Choroid plexus epithelial cell (primary cell): ENCODE measurements around the gene GASK1A.

Experiments
- DNase-seq: peaks from one replicate; pipeline ENCODE4 v3.0.0-alpha.2; 2010; ENCODE audit warnings: low read depth
- H3K4me3 ChIP-seq: 2 replicates; pipeline ENCODE4 v1.5.1; 2011; ENCODE audit warnings: low read depth, mild to moderate bottlenecking, control low read depth, low read length, moderate library complexity
- TF ChIP-seq, protein P1 (sequence below): conservative IDR thresholded peaks from 2 replicates; pipeline ENCODE4 v1.5.1; 2011; ENCODE audit warnings: low read depth, mild to moderate bottlenecking, control low read depth, inconsistent platforms, low read length, moderate library complexity

Gene GASK1A

DNA sequence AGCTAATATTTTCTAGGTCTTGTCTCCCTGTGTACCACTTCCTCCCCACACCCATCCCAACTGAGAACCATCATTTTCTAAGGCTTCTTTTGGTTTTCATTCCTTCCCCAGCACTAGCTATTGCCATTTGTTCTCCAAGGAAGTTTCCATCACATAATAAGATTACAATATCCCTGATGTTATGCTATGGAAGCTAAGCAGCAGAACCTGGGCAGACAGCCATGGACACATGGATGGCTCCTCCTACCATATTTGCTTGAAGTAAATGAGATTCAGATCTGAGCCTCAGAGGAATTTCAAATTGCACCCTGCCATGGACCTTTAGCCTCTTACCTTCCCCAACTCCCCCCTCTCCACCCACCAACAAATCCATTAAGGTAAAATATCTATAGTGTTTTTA is 31.5 kb downstream of the GASK1A start:
- H3K4me3 ChIP-seq, result no peak overlapping the region
- DNase-seq, result peak; percentile 17
- TF ChIP-seq, protein P1, sequence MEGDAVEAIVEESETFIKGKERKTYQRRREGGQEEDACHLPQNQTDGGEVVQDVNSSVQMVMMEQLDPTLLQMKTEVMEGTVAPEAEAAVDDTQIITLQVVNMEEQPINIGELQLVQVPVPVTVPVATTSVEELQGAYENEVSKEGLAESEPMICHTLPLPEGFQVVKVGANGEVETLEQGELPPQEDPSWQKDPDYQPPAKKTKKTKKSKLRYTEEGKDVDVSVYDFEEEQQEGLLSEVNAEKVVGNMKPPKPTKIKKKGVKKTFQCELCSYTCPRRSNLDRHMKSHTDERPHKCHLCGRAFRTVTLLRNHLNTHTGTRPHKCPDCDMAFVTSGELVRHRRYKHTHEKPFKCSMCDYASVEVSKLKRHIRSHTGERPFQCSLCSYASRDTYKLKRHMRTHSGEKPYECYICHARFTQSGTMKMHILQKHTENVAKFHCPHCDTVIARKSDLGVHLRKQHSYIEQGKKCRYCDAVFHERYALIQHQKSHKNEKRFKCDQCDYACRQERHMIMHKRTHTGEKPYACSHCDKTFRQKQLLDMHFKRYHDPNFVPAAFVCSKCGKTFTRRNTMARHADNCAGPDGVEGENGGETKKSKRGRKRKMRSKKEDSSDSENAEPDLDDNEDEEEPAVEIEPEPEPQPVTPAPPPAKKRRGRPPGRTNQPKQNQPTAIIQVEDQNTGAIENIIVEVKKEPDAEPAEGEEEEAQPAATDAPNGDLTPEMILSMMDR, result no peak

DNA sequence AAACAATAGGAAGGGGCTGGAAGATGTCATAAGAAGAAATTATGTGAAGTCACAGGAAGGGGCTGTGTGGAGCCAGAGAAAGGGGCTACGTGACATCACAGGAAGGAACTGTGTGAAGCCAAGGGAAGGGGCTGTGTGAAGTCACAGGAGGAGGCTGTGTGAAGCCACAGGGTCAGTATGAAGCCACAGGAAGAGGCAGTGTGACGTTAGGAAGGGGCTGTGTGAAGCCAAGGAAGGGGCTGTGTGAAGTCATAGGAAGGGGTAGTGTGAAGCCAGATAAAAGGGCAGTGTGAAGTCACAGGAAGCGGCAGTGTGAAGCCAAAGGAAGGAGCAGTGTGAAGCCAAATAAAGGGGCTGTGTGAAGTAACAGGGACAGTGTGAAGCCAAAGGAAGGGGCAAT is 32.5 kb downstream of the GASK1A start:
- TF ChIP-seq, protein P1, result no peak
- DNase-seq, result no peak

DNA sequence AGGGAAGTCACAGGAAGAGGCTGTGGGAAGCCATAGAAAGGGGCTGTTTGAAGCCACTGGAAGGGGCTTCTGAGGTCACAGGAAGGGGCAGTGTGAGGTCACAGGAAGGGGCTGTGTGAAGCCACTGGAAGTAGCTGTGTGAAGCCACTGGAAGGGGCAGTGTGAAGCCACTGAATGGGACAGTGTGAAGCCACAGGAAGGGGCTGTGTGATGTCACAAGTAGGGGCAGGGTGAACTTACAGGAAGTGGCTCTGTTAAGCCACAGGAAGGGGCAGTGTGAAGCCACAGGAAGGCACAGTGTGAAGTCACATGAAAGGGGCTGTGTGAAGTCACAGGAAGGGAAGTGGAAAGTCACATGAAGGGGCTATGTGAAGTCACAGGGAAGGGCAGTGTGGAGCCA is 33.1 kb downstream of the GASK1A start:
- no peak for DNase-seq
- TF ChIP-seq, protein P1, result no peak
- no peak overlapping the region for H3K4me3 ChIP-seq

More for the DNA sequence above, 32.5 kb downstream of the GASK1A start:
- no peak overlapping the region for H3K4me3 ChIP-seq

DNA sequence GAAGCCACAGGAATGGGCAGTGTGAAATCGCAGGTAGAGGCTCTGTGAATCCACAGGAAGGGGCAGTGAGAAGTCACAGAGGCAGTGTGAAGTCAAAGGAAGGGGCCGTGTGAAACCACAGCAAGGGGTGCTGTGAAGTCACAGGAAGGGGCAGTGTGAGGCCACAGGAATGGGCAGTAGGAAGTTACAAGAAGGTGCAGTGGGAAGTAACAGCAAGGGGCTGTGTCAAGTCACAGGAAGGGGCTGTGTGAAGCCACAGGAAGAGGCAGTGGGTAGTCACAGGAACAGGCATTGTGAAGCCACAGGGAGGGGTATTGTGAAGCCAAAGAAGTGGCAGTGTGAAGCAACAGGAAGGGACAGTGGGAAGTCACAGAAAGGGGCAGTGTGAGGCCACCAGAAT is 34.1 kb downstream of the GASK1A start:
- no peak for DNase-seq
- TF ChIP-seq, protein P1, result no peak
- no peak overlapping the region for H3K4me3 ChIP-seq

DNA sequence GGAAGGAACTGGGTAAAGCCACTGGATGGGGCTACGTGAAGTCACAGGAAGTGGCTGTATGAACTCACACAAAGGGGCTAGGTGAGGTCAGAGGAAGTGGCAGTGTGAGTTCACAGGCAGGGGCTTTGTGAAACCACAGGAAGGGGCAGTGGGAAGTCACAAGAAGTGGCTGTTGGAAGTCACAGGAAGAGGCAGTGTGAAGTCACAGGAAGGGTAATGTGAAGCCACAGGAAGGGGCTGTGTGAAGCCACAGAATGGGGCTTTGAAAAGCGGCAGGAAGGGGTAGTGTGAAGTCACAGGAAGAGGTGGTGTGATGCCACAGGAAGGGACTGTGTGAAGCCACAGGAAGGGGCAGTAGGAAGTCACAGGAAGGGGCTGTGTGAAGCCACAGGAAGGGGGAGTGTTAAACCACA is 34.6 kb downstream of the GASK1A start:
- TF ChIP-seq, protein P1, result no peak
- H3K4me3 ChIP-seq, result no peak overlapping the region
- DNase-seq, result no peak

DNA sequence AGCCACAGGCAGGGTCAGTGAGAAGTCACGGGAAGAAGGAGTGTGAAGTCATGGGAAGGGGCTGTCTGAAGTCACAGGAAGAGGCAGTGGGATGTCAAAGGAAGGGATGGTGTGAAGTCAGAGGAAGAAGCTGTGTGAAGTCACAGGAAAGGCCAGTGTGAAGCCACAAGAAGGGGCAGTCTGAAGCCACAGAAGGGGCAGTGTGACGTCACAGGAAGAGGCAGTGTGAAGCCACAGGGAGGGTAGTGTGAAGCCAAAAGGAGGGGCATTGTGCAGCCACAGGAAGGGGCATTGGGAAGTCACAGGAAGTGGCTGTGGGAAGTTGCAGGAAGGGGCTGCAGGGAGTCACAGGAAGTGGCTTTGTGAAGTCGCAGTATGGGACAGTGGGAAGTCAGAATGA is 35.1 kb downstream of the GASK1A start:
- H3K4me3 ChIP-seq, result no peak overlapping the region
- TF ChIP-seq, protein P1, result no peak
- DNase-seq, result no peak

DNA sequence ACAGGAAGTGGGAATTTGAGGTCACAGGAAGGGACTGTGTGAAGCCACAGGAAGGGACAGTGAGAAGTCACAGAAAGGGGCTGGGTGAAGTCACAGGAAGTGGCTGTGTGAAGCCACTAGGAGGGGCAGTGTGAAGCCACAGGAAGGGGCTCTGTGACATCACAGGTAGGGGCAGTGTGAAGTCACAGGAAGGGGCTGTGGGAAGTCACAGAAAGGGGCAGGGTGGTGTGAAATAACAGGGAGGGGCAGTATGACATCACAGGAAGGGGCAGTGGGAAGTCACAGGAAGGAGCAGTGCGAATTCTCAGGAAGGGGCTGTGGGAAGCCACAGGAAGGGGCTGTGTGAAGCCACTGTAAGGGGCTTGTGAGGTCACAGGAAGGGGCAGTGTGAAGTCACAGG is 35.8 kb downstream of the GASK1A start:
- TF ChIP-seq, protein P1, result no peak
- no peak overlapping the region for H3K4me3 ChIP-seq
- no peak for DNase-seq
